IMR-90 (cell line): ENCODE results near the gene ORM1. TPM values are rescaled to one million over a fixed set of nuclear protein-coding genes. Genes with fewer than 3 reads are reported as not detected.

ENCODE experiments used
- ATAC-seq: fragments of 200-7000 bp; cut with Tn5 transposase; 2 replicates; pipeline ENCODE4 v1.9.1; 2020; ENCODE audit warnings: low read depth, mild to moderate bottlenecking, moderate library complexity
- BruUV-seq: library from RNA; stranded (reverse); fragments of 400-500 nt; replicated peaks from 2 replicates; lab custom pipeline; 2021; lab: Mats Ljungman, UMichigan
- CTCF ChIA-PET: fragments of 300-600 bp; formaldehyde crosslinking; extraction: SDS; loops from one replicate; lab custom pipeline; 2021; ENCODE audit warnings: antibody characterized with exemption; lab: Yijun Ruan, JAX
- POLR2A ChIA-PET: fragments of 300-600 bp; sonication (Branson Sonifier 250); formaldehyde crosslinking; loops from one replicate; lab custom pipeline; 2022; ENCODE audit warnings: antibody characterized with exemption; ENCODE audit not compliant: unreplicated experiment; lab: Charles Lee
- DNase-seq: peaks from one replicate; pipeline ENCODE4 v3.0.0; 2013
- H2AFZ ChIP-seq: replicated peaks from 2 replicates; pipeline ENCODE3; 2013; ENCODE audit warnings: low read length, mild to moderate bottlenecking; ENCODE audit not compliant: poor library complexity
- H2AK5ac ChIP-seq: 2 replicates; pipeline ENCODE4 v1.6.1; 2013; ENCODE audit warnings: low read depth, low read length, inconsistent platforms
- H2AK9ac ChIP-seq: replicated peaks from 2 replicates; pipeline ENCODE3; 2013; ENCODE audit warnings: mild to moderate bottlenecking, low read depth, low read length, moderate library complexity; ENCODE audit not compliant: poor library complexity
- H2BK120ac ChIP-seq: 2 replicates; pipeline ENCODE4 v1.6.1; 2013; ENCODE audit warnings: low read depth, low read length, inconsistent platforms
- H2BK15ac ChIP-seq: 3 replicates; pipeline ENCODE4 v1.6.1; 2013; ENCODE audit warnings: low read depth, low read length, inconsistent platforms
- H2BK20ac ChIP-seq: 2 replicates; pipeline ENCODE4 v1.6.1; 2013; ENCODE audit warnings: low read depth, mild to moderate bottlenecking, inconsistent platforms, low read length, moderate library complexity
- H2BK5ac ChIP-seq: 2 replicates; pipeline ENCODE4 v1.6.1; 2013; ENCODE audit warnings: mild to moderate bottlenecking, low read depth, low read length, inconsistent platforms; ENCODE audit not compliant: poor library complexity, severe bottlenecking
- H3K14ac ChIP-seq: replicated peaks from 2 replicates; pipeline ENCODE4 v1.6.1; 2013; ENCODE audit warnings: low read depth, low read length, inconsistent platforms
- H3K18ac ChIP-seq: 2 replicates; pipeline ENCODE4 v1.6.1; 2013; ENCODE audit warnings: low read depth, low read length, control low read depth
- H3K23ac ChIP-seq: 2 replicates; pipeline ENCODE4 v1.6.1; 2013; ENCODE audit warnings: low read depth, low read length, inconsistent platforms
- H3K27ac ChIP-seq: 2 replicates; pipeline ENCODE4 v1.5.1; 2013; ENCODE audit warnings: mild to moderate bottlenecking, control low read depth, low read length; ENCODE audit not compliant: insufficient read depth
- H3K27me3 ChIP-seq: 2 replicates; pipeline ENCODE4 v1.6.1; 2013; ENCODE audit warnings: low read length; ENCODE audit not compliant: control insufficient read depth, insufficient read depth
- H3K36me3 ChIP-seq: 2 replicates; pipeline ENCODE4 v1.6.1; 2013; ENCODE audit warnings: low read length, mixed read lengths; ENCODE audit not compliant: control insufficient read depth, insufficient read depth
- H3K4ac ChIP-seq: 2 replicates; pipeline ENCODE4 v1.6.1; 2013; ENCODE audit warnings: low read depth, low read length, inconsistent platforms
- H3K4me1 ChIP-seq: 2 replicates; pipeline ENCODE4 v1.6.1; 2013; ENCODE audit warnings: low read length, mixed read lengths; ENCODE audit not compliant: control insufficient read depth, insufficient read depth
- H3K4me2 ChIP-seq: 2 replicates; pipeline ENCODE4 v1.6.1; 2013; ENCODE audit warnings: low read depth, mild to moderate bottlenecking, control low read depth, low read length, moderate library complexity
- H3K4me3 ChIP-seq: 2 replicates; pipeline ENCODE4 v1.5.1; 2013; ENCODE audit warnings: low read depth, mild to moderate bottlenecking, control low read depth, low read length, moderate library complexity; ENCODE audit not compliant: insufficient read depth
- H3K56ac ChIP-seq: 2 replicates; pipeline ENCODE4 v1.6.1; 2013; ENCODE audit warnings: low read length, inconsistent platforms; ENCODE audit not compliant: insufficient read depth; ENCODE audit errors: extremely low read depth
- H3K79me1 ChIP-seq, 2 experiments: 2 replicates each; pipeline ENCODE4 v1.6.1; 2013; ENCODE audit warnings: low read length in 2 of 2, inconsistent platforms in 1 of 2, low read depth in 1 of 2
- H3K9ac ChIP-seq: 2 replicates; pipeline ENCODE4 v1.6.1; 2013; ENCODE audit warnings: low read depth, low read length, control low read depth
- H3K9me1 ChIP-seq: 2 replicates; pipeline ENCODE4 v1.6.1; 2013; ENCODE audit warnings: low read length, inconsistent platforms; ENCODE audit not compliant: insufficient read depth
- H3K9me3 ChIP-seq: 2 replicates; pipeline ENCODE4 v1.6.1; 2013; ENCODE audit warnings: low read length; ENCODE audit not compliant: control insufficient read depth, insufficient read depth
- H4K20me1 ChIP-seq: 2 replicates; pipeline ENCODE4 v1.6.1; 2013; ENCODE audit warnings: low read length, inconsistent platforms; ENCODE audit not compliant: insufficient read depth
- H4K5ac ChIP-seq: 2 replicates; pipeline ENCODE4 v1.6.1; 2013; ENCODE audit warnings: mild to moderate bottlenecking, low read depth, low read length, control low read depth
- H4K8ac ChIP-seq, 2 experiments: 2 replicates each; pipeline ENCODE4 v1.6.1; 2013; ENCODE audit warnings: low read depth in 2 of 2, low read length in 2 of 2, control low read depth in 1 of 2, inconsistent platforms in 1 of 2
- H4K91ac ChIP-seq: 2 replicates; pipeline ENCODE4 v1.6.1; 2013; ENCODE audit warnings: low read depth, low read length, inconsistent platforms; ENCODE audit not compliant: insufficient read depth
- BHLHE40 ChIP-seq: fragments of 150-350 bp; IDR thresholded peaks from 2 replicates; pipeline ENCODE4 v1.6.1; 2016; ENCODE audit warnings: mild to moderate bottlenecking, low read depth, low read length
- CTCF ChIP-seq: conservative IDR thresholded peaks from 2 replicates; pipeline ENCODE4 v1.5.1; 2012; ENCODE audit warnings: mild to moderate bottlenecking, low read depth, low read length, improper control_type of control experiment
- FOS ChIP-seq: fragments of 150-350 bp; IDR thresholded peaks from 2 replicates; pipeline ENCODE4 v1.6.1; 2016; ENCODE audit warnings: low read depth, low read length
- MAFK ChIP-seq: IDR thresholded peaks from 2 replicates; pipeline ENCODE4 v1.6.1; 2012; ENCODE audit warnings: low read depth, low read length, improper control_type of control experiment
- MAZ ChIP-seq: IDR thresholded peaks from 2 replicates; pipeline ENCODE4 v1.6.1; 2012; ENCODE audit warnings: low read depth, mild to moderate bottlenecking, low read length, improper control_type of control experiment, moderate library complexity, borderline replicate concordance
- MXI1 ChIP-seq: IDR thresholded peaks from 2 replicates; pipeline ENCODE4 v1.6.1; 2012; ENCODE audit warnings: low read depth, mild to moderate bottlenecking, low read length, moderate library complexity, borderline replicate concordance
- NFE2L2 ChIP-seq: fragments of 150-350 bp; IDR thresholded peaks from 2 replicates; pipeline ENCODE4 v1.6.1; 2016; ENCODE audit warnings: low read depth, mild to moderate bottlenecking, low read length
- RAD21 ChIP-seq: IDR thresholded peaks from 2 replicates; pipeline ENCODE4 v1.6.1; 2012; ENCODE audit warnings: low read length, improper control_type of control experiment
- SMC3 ChIP-seq: fragments of 150-350 bp; IDR thresholded peaks from 2 replicates; pipeline ENCODE4 v1.6.1; 2016; ENCODE audit warnings: low read depth, mild to moderate bottlenecking, antibody characterized with exemption, low read length, moderate library complexity
- USF2 ChIP-seq: fragments of 150-350 bp; IDR thresholded peaks from 2 replicates; pipeline ENCODE4 v1.6.1; 2017; ENCODE audit warnings: mild to moderate bottlenecking, antibody characterized with exemption, low read length, low read depth
- WGBS, 2 experiments: methylation state at CpG; one replicate each; pipeline versions ENCODE4 v1.1.5 to v1.1.7; 2013; ENCODE audit warnings: missing lambda C conversion rate in 2 of 2; ENCODE audit not compliant: insufficient read length in 1 of 2; ENCODE audit errors: extremely low coverage in 2 of 2; 5-methylcytosine and 5-hydroxymethylcytosine counted together
- dilution Hi-C: fragments of 300-500 bp; cut with HindIII; formaldehyde crosslinking; loops from one replicate; pipeline ENCODE4 v1.14.3; 2018; ENCODE audit warnings: low sequenced_read_pairs; ENCODE audit not compliant: unreplicated experiment
- in situ Hi-C: fragments of 300-500 bp; cut with MboI; formaldehyde crosslinking; loops from 3 replicates; pipeline ENCODE4 v1.14.3; 2019; ENCODE audit warnings: low sequenced_read_pairs, inconsistent platforms, mixed read lengths
- intact Hi-C: fragments of 100-400 bp; cut with micrococcal nuclease; formaldehyde crosslinking; loops from 2 replicates; pipeline ENCODE4 v1.10.0; 2022
- polyA plus RNA-seq, 3 experiments: library from polyadenylated mRNA; depleted of rRNA; stranded (reverse); fragments of >200 nt; gene quantifications; 2 replicates each; pipeline ENCODE4 v1.2.3, GENCODE V29; 2012; ENCODE audit warnings: low replicate concordance in 1 of 3
- total RNA-seq: library from RNA; depleted of rRNA; stranded (reverse); fragments of >200 nt; gene quantifications from 2 replicates; pipeline ENCODE4 v1.2.3, GENCODE V29; 2012

ORM1 gene
- total and polyA plus RNA-seq, 2 of the 4 experiments (the other 2 are of a cell fraction): 0.18 TPM; not detected in 1

- Histone ChIP-seq H2AFZ (no peak overlapping the region), H3K27ac (peak overlapping the region; percentile 52; the same call in 1 of the 2 replicates), H3K4me2 (no peak overlapping the region), H2BK5ac (peak overlapping the region; percentile 17), H4K8ac (no peak overlapping the region), H2AK9ac (no peak overlapping the region), H3K27me3 (no peaks in the 10 kb centered on the region), H3K18ac (no peak overlapping the region), H3K14ac (no peak overlapping the region), H3K9me3 (no peaks in the 10 kb centered on the region), H2BK120ac (peak overlapping the region; percentile 17; the same call in 1 of the 2 replicates), H3K79me1 (peaks cover 6 to 18% of the 10 kb centered on the region in 2 experiments; a peak in 3 of 4 replicates), H3K9ac (no peak overlapping the region), H2BK20ac (peak overlapping the region; percentile 27; the same call in 1 of the 2 replicates), H3K36me3 (peaks cover 42% of the 10 kb centered on the region), H4K91ac (peak overlapping the region; percentile 50; the same call in 1 of the 2 replicates), H3K4ac (no peak overlapping the region), H4K20me1 (no peaks in the 10 kb centered on the region; the same call in 1 of the 2 replicates), H3K23ac (no peak overlapping the region), H2BK15ac (no peak overlapping the region), H3K4me1 (peaks cover 16% of the 10 kb centered on the region), H3K4me3 (no peak overlapping the region), H2AK5ac (no peak overlapping the region), H3K56ac (no peak overlapping the region), H3K9me1 (peaks cover 20% of the 10 kb centered on the region), H4K5ac (no peak overlapping the region)
- POLR2A ChIA-PET: no interaction called here
- DNase-seq: peak; percentile 92
- WGBS, 2 experiments: 4% methylated on average over 5 of the region's 10 CpGs; no CpG with 5 or more reads in 1 of the 2 experiments
- dilution Hi-C loops: no loop called here
- no TSS peak for BruUV-seq
- TF ChIP-seq CTCF (no peak), FOS (peak; percentile 42; the same call in 1 of the 2 replicates), RAD21 (no peak), SMC3 (no peak), NFE2L2 (no peak), USF2 (no peak), MXI1 (no peak), BHLHE40 (no peak), MAZ (peak; percentile 44; the same call in 1 of the 2 replicates), MAFK (peak; percentile 81)
- CTCF ChIA-PET: interaction anchor here (1.1 kb wide), 1 partner anchor 15 kb away, joined by 6 read pairs; no protein-coding TSS in a partner anchor
- intact Hi-C loops: no loop called here
- ATAC-seq: peak; percentile 93
- in situ Hi-C loops: no loop called here
These were observed 43.6 kb downstream of the ORM1 start for GRCh38 chr9:114366334-114367128.
